ENCODE results near the gene MBOAT7.
A peak's percentile ranks its signal among the peaks of the same experiment; 100 is the strongest.
"Not testable (repeated sequence)": the region's sequence is repeated elsewhere in the genome, so short reads cannot be mapped to it uniquely, and the experiment has no call there.

The MBOAT7 gene

DNA sequence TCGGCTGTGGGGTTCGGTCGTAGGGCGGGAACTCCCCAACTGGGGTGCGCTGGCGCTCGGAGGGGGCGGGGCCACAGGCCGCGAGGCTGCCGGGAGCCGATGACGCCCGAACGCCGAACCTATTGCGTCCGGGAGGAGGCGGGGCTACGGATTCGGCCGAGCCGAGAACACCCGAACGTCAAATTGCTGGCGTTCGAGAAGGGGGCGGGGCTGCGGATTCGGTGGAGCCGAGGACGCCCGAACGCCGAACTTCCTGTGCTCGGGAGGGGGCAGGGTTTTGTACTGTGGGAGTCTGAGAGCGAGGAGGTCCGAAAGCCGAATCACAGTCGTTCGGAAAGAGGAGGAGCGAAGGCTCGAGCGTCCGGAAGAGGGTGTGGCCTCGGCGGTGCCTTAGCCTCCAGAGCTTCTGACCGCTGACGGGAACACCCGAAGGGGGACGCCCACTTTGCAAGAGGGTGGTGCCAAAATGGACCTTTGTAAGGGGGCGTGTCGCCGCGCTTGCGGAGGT is 1.2 kb upstream of the MBOAT7 start:
- peak; percentile 100 for DNase-seq (ENCODE audit: low read depth in 2 of 3, low spot score in 1 of 3)

GRCh38 chr19:54189735-54190502 is 539 bp upstream of the MBOAT7 start:
- peak; percentile 100 for DNase-seq (ENCODE audit: low read depth in 2 of 3, low spot score in 1 of 3)

- no peak for DNase-seq (ENCODE audit: low read depth in 2 of 3, low spot score in 1 of 3)
These were observed 1.0 kb downstream of the MBOAT7 start for GRCh38 chr19:54188215-54188871.

DNA sequence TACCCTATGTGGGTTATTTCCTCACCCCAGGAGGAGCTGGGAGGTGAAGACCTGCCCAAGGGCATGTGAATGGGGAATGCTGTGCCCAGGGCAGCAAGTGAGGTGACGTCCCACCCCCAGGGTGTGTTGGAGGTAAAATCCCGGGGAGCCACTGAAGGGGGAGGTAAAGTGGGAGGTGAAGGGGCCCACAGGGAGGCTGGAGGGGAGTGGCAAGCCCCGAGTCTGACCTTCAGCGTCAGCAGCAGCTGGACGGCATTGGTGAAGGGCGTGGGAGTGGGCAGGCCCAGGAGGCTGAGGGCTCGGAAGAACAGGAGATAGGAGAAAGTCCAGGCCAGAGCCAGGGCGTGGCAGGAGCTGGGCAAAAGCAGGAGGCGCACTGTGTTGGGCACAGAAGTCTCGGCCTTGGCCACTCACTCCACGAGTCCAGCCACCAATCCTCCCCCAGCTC is 2.4 kb downstream of the MBOAT7 start:
- DNase-seq (ENCODE audit: low read depth in 2 of 3, low spot score in 1 of 3), result no peak

- DNase-seq (ENCODE audit: low read depth in 2 of 3, low spot score in 1 of 3), result no peak
These were observed 3.0 kb downstream of the MBOAT7 start for GRCh38 chr19:54186351-54186750.

DNA sequence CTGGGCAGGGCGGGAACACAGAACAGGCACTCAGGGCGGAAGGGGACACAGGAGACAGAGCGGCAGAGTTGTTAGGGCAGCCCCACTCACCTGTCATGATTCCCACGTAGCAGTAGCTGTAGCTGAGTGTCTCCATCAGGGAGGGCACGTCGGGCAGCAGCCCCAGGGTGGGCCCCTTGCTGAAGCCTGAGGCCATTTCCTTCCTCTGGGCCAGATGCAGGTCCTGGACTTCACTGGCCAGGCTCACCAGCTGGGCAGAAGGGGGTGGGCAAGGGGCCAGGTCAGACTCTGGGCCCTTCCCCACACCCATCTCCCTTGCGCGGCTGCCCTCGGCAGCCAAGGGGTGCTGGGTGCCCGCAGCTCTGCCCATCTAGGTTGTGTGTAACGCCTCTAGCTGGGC is 5.9 kb downstream of the MBOAT7 start:
- DNase-seq (ENCODE audit: low read depth in 2 of 3, low spot score in 1 of 3), result no peak

GRCh38 chr19:54181894-54182293 is 7.5 kb downstream of the MBOAT7 start:
- DNase-seq (ENCODE audit: low read depth in 2 of 3, low spot score in 1 of 3), result not testable (repeated sequence)

DNA sequence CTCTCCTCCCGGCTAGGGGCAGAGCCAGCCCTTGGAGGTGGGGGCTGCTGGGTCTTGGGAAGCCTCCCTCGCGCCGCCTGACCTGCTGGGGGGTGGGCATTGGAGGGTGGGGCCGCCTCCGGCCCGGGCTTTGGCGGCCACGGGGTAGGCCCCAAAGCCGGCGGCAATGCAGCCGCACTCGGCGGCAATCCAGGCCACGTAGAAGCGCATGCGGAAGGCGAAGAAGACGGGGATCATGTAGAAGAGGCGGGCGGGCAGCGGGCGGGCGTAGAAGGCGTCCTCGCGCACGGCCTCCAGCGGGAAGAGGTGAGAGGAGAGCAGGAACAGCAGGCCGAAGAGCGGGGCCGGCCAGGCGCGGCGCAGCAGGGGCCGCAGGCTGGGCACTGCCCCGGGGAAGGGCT is 8.7 kb downstream of the MBOAT7 start:
- DNase-seq (ENCODE audit: low read depth in 2 of 3, low spot score in 1 of 3), result no peak

- no peak for DNase-seq (ENCODE audit: low read depth in 2 of 3, low spot score in 1 of 3)
These were observed 9.4 kb downstream of the MBOAT7 start for GRCh38 chr19:54179921-54180461.

GRCh38 chr19:54179262-54179852 is 10.0 kb downstream of the MBOAT7 start:
- no peak for DNase-seq (ENCODE audit: low read depth in 2 of 3, low spot score in 1 of 3)

DNA sequence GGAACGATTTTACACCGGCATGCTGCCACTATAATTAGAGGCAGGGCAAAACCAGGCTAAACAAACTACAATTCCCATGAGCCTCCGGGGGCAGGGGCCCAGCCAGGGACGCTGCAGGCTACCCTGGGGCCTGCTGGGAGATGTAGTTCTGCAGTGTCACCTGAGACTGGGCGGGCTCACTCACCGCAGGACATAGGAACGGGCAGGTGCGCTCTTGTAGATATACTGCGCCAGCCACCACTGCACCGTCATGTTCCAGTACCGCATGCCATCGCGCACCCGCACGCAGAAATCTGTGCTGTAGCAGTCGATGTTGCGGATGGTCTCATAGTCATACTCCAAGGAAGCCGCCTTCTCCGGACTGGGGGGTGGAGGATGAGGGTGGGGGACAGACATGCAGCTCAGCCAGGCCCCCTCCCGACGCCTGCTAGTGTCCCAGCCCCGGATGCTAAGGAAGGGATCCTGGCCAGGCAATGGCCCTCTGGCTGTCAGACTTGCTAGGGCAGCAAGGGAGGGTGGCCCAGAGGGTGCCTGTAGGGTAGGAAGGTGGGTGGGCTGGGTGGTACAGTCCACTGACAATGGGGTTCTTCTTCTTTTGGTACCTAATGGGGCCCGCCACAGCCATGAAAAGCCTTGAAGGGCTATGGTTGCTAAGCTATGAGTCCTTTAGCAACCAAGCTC is 10.7 kb downstream of the MBOAT7 start:
- no peak for DNase-seq (ENCODE audit: low read depth in 2 of 3, low spot score in 1 of 3)

DNA sequence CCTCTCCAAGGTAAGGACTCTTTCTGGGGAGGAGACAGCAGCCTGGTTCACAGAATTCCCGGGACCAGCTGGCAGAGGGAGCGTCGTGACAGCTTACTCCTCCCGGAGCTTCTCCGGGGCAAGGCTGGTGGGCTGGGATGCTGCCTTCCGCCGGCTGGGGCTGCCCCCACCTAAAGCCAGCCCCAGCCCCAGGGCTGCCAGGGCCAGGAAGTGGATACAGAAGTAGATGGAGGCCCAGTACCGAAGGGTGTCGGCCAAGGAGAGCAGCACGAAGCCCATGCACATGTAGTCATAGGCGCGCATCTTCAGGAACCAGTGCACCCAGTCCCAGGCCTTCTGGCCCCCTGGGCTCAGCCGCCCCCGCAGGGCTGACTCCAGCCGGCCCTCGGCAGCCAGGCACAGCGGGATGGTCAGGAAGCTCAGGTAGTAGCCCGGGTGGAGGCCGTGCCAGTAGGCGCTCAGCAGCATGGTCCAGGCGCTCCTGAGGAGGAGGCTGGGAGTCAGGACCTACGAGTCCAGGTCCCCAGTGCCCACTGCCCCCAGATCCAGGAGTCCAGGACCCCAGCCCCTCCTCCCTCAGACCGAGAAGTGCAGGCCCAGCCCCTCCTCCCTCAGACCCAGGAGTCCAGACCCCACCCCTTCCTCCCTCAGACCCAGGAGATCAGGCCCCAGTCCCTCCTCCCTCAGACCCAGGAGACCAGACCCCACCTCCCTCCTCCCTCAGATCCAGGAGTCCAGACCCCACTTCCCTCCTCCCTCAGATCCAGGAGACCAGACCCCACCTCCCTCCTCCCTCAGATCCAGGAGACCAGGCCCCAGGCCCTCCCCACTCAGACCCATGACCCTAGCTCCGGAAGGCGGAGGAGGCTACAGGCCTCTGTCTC is 15.2 kb downstream of the MBOAT7 start:
- no peak for DNase-seq (ENCODE audit: low read depth in 2 of 3, low spot score in 1 of 3)

GRCh38 chr19:54173359-54173699 is 16.1 kb downstream of the MBOAT7 start:
- no peak for DNase-seq (ENCODE audit: low read depth in 2 of 3, low spot score in 1 of 3)

DNA sequence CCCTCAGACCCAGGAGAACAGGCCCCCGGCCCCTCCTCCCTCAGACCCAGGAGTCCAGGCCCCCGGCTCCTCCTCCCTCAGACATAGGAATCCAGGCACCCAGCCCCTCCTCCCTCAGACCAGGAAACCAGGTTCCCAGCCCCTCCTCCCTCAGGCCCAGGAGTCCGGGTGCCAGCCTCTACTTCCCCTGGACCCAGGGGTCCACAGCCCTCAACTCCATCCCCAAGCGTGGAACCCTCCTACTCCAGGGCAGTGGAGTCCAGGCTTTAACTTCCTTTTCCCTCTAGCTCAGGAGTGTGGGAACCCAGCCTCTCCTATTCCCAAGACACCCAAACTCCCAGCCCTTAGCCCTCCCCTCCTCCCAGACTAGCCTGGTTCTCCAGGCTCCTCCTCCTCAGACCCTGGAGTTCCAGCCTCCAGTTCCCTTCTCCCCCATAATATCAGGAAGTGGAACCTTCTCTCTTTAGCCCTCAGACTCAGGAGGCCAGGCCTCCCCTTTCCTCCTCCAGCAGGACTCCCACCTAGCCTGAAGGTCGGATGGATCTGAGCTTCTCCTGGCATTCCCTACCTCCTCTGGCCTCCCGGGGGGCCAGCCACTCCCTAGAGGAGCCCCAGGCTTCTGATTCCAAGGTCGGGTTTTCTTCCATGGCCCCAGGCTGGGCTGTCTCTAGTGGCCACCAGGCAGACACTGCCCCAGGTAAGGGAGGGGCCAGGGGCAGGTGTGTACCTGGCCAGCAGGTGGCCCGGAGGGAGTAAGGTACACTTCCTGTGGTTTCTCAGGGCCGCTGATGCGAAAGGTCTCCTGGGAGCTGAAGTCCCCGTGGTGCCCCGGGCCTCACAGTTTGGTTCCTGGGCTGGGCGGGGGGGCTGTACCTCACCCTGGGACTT is 16.7 kb downstream of the MBOAT7 start, which contains the start of gene TMC4:
TSS of gene TMC4 (minus strand) at position 690 of the 888 bp plus-strand sequence. CDS start at position 647, 43 bp downstream.
- DNase-seq (ENCODE audit: low read depth in 2 of 3, low spot score in 1 of 3), result no peak

- DNase-seq (ENCODE audit: low read depth in 2 of 3, low spot score in 1 of 3), result not testable (repeated sequence)
These were observed 17.5 kb downstream of the MBOAT7 start for GRCh38 chr19:54171736-54172431.

DNA sequence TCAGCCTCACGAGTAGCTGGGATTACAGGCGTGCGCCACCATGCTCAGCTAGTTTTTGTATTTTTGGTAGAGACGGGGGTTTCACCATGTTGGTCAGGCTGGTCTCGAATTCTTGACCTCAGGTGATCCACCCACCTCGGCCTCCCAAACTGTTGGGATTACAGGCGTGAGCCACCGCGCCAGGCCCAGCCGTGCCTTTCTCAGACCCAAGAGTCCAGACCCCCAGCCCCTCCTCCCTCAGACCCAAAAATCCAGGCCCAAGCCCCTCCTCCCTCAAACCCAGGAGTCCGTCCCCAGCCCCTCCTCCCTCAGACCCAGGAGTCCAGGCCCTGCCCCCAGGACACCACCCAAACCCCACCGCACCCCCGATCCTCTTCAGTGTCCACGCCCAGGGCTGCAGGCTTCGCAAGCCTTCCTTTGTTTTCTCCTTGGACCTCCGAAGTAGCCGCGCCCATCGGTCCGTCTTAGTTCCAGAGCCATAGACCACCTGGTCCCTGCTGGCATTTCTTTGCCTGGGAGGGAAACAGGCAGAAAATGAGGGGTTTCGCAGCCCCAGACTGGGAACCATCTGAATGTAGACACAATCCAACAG is 20.1 kb downstream of the MBOAT7 start:
- no peak for DNase-seq (ENCODE audit: low read depth in 2 of 3, low spot score in 1 of 3)

- peak; percentile 85 to 96 (median 92) for DNase-seq (ENCODE audit: low read depth in 2 of 3, low spot score in 1 of 3)
These were observed 21.0 kb downstream of the MBOAT7 start for GRCh38 chr19:54168174-54168917.
